Uterus (tissue), 2 donors: Measurements from ENCODE around the gene MAPK10.

Source experiments
- CTCF ChIP-seq, 4 experiments: fragments of 200-600 bp in 2 of 4; fragments of 450-650 bp in 2 of 4; sonication (generic) in 2 of 4; IDR thresholded peaks; one replicate each; pipeline ENCODE4 v1.5.1; 2016 to 2019; ENCODE audit warnings: antibody characterized with exemption in 4 of 4, mild to moderate bottlenecking in 2 of 4, moderate library complexity in 1 of 4
- POLR2A ChIP-seq, 2 donors: fragments of 450-650 bp; IDR thresholded peaks; one replicate each; pipeline ENCODE4 v1.6.1; 2016; ENCODE audit warnings: antibody characterized with exemption in 2 of 2, mild to moderate bottlenecking in 1 of 2, moderate library complexity in 1 of 2

GRCh38 chr4:86306816-86307215 is 53.0 kb downstream of the MAPK10 start:
- TF ChIP-seq POLR2A (IDR thresholded peaks at IDR 0.05): no peak
- TF ChIP-seq CTCF (IDR thresholded peaks at IDR 0.05): no peak
